HepG2 (cell line): ENCODE data around the gene MXRA7. TPM values are rescaled to one million over a fixed set of nuclear protein-coding genes. Genes with fewer than 3 reads are reported as not detected.
A peak's percentile ranks its signal among the peaks of the same experiment; 100 is the strongest.

Source experiments
- CEBPG ChIP-seq: IDR thresholded peaks from 2 replicates; pipeline ENCODE4 v1.6.1; 2016
- CREB1 ChIP-seq, 2 experiments: fragments of 450-650 bp in 1 of 2; IDR thresholded peaks; 2 replicates each; pipeline ENCODE4 v1.6.1; 2016 to 2017; ENCODE audit warnings: control low read depth in 1 of 2, mild to moderate bottlenecking in 1 of 2, missing compliant biosample characterization in 1 of 2, missing genetic modification characterization in 1 of 2
- DBP ChIP-seq: sonication (generic); formaldehyde crosslinking; IDR thresholded peaks from 2 replicates; pipeline ENCODE4 v1.4.0; 2020; ENCODE audit warnings: missing genetic modification reagents; ENCODE audit errors: not compliant biosample characterization
- IRX3 ChIP-seq: sonication (generic); formaldehyde crosslinking; IDR thresholded peaks from 2 replicates; pipeline ENCODE4 v1.8.1; 2023; ENCODE audit warnings: mild to moderate bottlenecking, low read depth, missing genetic modification reagents, borderline replicate concordance
- KAT2B ChIP-seq: fragments of 150-350 bp; IDR thresholded peaks from 2 replicates; pipeline ENCODE4 v1.6.1; 2014; ENCODE audit warnings: low read depth, low read length, borderline replicate concordance
- MAFG ChIP-seq: sonication (generic); formaldehyde crosslinking; IDR thresholded peaks from 2 replicates; pipeline ENCODE4 v1.5.1; 2020; ENCODE audit warnings: mild to moderate bottlenecking, missing genetic modification reagents
- MAFK ChIP-seq, 2 experiments: IDR thresholded peaks in 1 of 2; conservative IDR thresholded peaks in 1 of 2; 2 replicates each; pipeline ENCODE4 v1.6.1; 2011; ENCODE audit warnings: improper control_type of control experiment in 2 of 2, low read length in 2 of 2
- MEIS1 ChIP-seq: sonication (generic); formaldehyde crosslinking; IDR thresholded peaks from 2 replicates; pipeline ENCODE4 v1.9.0; 2021; ENCODE audit warnings: mild to moderate bottlenecking, missing genetic modification reagents, moderate library complexity, borderline replicate concordance
- PPARG ChIP-seq: conservative IDR thresholded peaks from 2 replicates; pipeline ENCODE4 v1.6.1; 2016; ENCODE audit warnings: missing biosample characterization, missing genetic modification reagents
- ZBTB40 ChIP-seq, 2 experiments: fragments of 450-650 bp in 1 of 2; sonication (generic) in 1 of 2; formaldehyde crosslinking in 1 of 2; IDR thresholded peaks; 2 replicates each; pipeline versions ENCODE4 v1.6.1 to v1.8.0; 2016 to 2022; ENCODE audit warnings: antibody characterized with exemption in 1 of 2, mild to moderate bottlenecking in 1 of 2, missing genetic modification reagents in 1 of 2
- ZHX2 ChIP-seq, 2 experiments: sonication (generic) in 1 of 2; formaldehyde crosslinking in 1 of 2; IDR thresholded peaks; 2 replicates each; pipeline versions ENCODE4 v1.6.1 to v1.9.0; 2014 to 2022; ENCODE audit warnings: antibody characterized with exemption in 1 of 2, borderline replicate concordance in 1 of 2, inconsistent platforms in 1 of 2, low read depth in 1 of 2, missing genetic modification reagents in 1 of 2
- polyA plus RNA-seq, 8 experiments: library from polyadenylated mRNA; depleted of rRNA in 3 of 8; stranded (reverse) in 7 of 8; unstranded in 1 of 8; fragments of >200 nt; fragmentation: Illumina TruSeq in 4 of 8; extraction: Trizol in 4 of 8; gene quantifications; 2 replicates each; pipeline versions ENCODE4 v1.2.1 to v1.2.3, GENCODE V29; 2011 to 2016; ENCODE audit warnings: low read depth in 4 of 8, missing spikeins in 1 of 8, mixed read lengths in 1 of 8; ENCODE audit not compliant: insufficient read depth in 1 of 8
- total RNA-seq, 5 experiments: library from RNA; depleted of rRNA; stranded (reverse); fragments of >200 nt; fragmentation: Illumina TruSeq; extraction: Trizol; gene quantifications; 2 replicates each; pipeline ENCODE4 v1.2.3, GENCODE V29; 2016; ENCODE audit warnings: low read depth in 1 of 5

MXRA7 gene
- total and polyA plus RNA-seq, 2 of the 13 experiments (the other 11 are each of a cell fraction or from before 2014, with no cell fraction given) = 44.8 to 112 TPM

GRCh38 chr17:76737676-76738467, 27.1 kb upstream of the MXRA7 start, which contains the start of gene MFSD11 (continued):
- peak; percentile 41 for TF ChIP-seq ZHX2 (IDR thresholded peaks at IDR 0.05; ENCODE audit: low read depth)
- no peak for TF ChIP-seq ZHX2 (CRISPR knock-in tag; IDR thresholded peaks at IDR 0.05; ENCODE audit: borderline replicate concordance)
- no peak for TF ChIP-seq MAFG (CRISPR knock-in tag)
- no peak for TF ChIP-seq IRX3
- TF ChIP-seq ZBTB40 (IDR thresholded peaks at IDR 0.05) = no peak
- TF ChIP-seq ZBTB40 (CRISPR knock-in tag; IDR thresholded peaks at IDR 0.05) = no peak
- no peak for TF ChIP-seq KAT2B
- TF ChIP-seq CEBPG (CRISPR knock-in tag) = no peak
- peak; percentile 29; the same call in 1 of the 2 replicates for TF ChIP-seq CREB1 (IDR thresholded peaks at IDR 0.05)
- TF ChIP-seq CREB1 (CRISPR knock-in tag; IDR thresholded peaks at IDR 0.05) = peak; percentile 16
- TF ChIP-seq PPARG (CRISPR knock-in tag) = peak; percentile 58
- peak; percentile 45; the same call in 1 of the 2 replicates for TF ChIP-seq MEIS1 (CRISPR knock-in tag)
- TF ChIP-seq DBP (CRISPR knock-in tag) = no peak
- TF ChIP-seq MAFK (conservative IDR thresholded peaks at IDR 0.05 in 1 of 2, IDR thresholded peaks at IDR 0.05 in 1 of 2; ENCODE audit: low read length in 2 of 2) = no peak
